ENCODE measurements around the gene BMAL2. TPM values are rescaled to one million over a fixed set of nuclear protein-coding genes. Genes with fewer than 3 reads are reported as not detected.

The BMAL2 gene
- total RNA-seq, 1 experiment from 2014 or later, result 23.1 TPM

DNA sequence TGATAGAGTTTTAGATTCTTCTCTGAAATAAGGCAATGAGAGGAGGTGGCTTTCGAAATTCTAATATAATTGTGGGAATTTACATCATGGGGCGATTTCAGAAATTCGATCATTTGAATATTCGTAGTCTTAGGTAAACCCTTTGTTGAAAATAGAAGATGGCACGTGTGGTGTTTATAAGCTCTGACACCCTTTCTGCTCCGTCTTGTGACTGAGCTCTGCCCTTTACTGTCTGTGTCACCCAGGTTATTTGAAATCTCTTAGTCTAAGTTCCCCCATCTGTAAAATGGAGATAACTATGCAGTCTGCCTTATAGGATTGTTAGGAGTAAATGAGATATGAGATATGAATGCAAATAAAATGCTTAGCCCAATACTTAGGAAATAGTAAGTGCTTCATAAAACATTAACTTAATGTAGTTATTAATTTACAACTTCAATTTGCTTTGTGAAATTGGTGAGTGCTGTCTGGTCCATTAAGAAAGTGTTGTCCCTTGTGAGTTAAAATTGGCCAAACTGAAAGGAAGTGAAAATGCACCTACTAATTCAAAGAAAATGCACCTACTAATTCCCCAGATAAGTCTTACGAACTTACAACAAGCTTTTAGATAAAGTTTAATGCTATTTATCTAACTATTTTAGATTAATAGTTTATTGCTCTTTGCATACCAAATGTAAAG, 1.5 kb downstream of the BMAL2 start:
- no peaks in the 10 kb centered on the region for H4K20me1 ChIP-seq (ENCODE audit: control insufficient read depth, insufficient read depth, insufficient read length)
- no peak overlapping the region for H2AK5ac ChIP-seq (ENCODE audit: insufficient read length, low read length)
- no peak overlapping the region for H3K23ac ChIP-seq (ENCODE audit: insufficient read length, low read depth, low read length)
- no peak overlapping the region for H3K4ac ChIP-seq (ENCODE audit: low read depth, low read length)
- H3K79me2 ChIP-seq (ENCODE audit: insufficient read depth, low read length), result 0 out of 2 replicates have a peak, but pooled peaks cover 2% of the 10 kb centered on the region
- no peak for TF ChIP-seq CTCF (conservative IDR thresholded peaks at IDR 0.05)
- no peak overlapping the region for H4K8ac ChIP-seq (replicated peaks; ENCODE audit: insufficient read length, low read depth, low read length)
- no CpG with 5 or more reads among the region's 7 CpGs for WGBS (ENCODE audit: extremely low coverage, insufficient read length, low lambda C conversion rate)
- no peak overlapping the region for H2BK12ac ChIP-seq (ENCODE audit: insufficient read length, low read depth, low read length)
- no peak for DNase-seq
- Mint-ChIP-seq H3K36me3 (ENCODE audit: insufficient read depth in 1 of 3, low read depth in 3 of 3) (no peaks in the 10 kb centered on the region), H3K4me1 (peaks cover 23 to 31% of the 10 kb centered on the region in 2 experiments), H3K27me3 (ENCODE audit: low read depth) (peaks cover 31% of the 10 kb centered on the region), H3K9me3 (no peaks in the 10 kb centered on the region), H3K27ac (no peak overlapping the region), H3K4me3 (peak overlapping the region; percentile 81 to 92)
- H3K9ac ChIP-seq (ENCODE audit: extremely low read depth, insufficient read length, low read length), result no peak overlapping the region
- H3K27ac ChIP-seq (ENCODE audit: insufficient read length, low read depth, low read length), result no peak overlapping the region
- H3K56ac ChIP-seq (ENCODE audit: insufficient read length, low read depth, low read length), result no peak overlapping the region
- H2BK120ac ChIP-seq (ENCODE audit: low read depth, low read length, poor library complexity, severe bottlenecking), result no peak overlapping the region
- no peak overlapping the region for H3K18ac ChIP-seq (ENCODE audit: insufficient read length, low read depth, low read length)
- no peak overlapping the region for H2AFZ ChIP-seq (ENCODE audit: low read length)
- H2BK5ac ChIP-seq (ENCODE audit: insufficient read length, low read length), result no peak overlapping the region
- no peak overlapping the region for H3K14ac ChIP-seq (ENCODE audit: insufficient read depth, low read length)
- no peak overlapping the region for H4K5ac ChIP-seq (ENCODE audit: insufficient read length, low read depth, low read length)
- H3K23me2 ChIP-seq (ENCODE audit: insufficient read length, low read depth, low read length, poor library complexity, severe bottlenecking), result peaks cover 8% of the 10 kb centered on the region
- H4K91ac ChIP-seq (ENCODE audit: insufficient read length, low read depth, low read length), result no peak overlapping the region
- peak overlapping the region; percentile 71 for H3K4me2 ChIP-seq (ENCODE audit: insufficient read depth, insufficient read length, low read length)
- no peak overlapping the region for H3T11ph ChIP-seq (ENCODE audit: low read length)
- no peaks in the 10 kb centered on the region for H3K9me3 ChIP-seq (ENCODE audit: control insufficient read depth, low read depth, low read length)
- H2BK15ac ChIP-seq (ENCODE audit: low read depth, low read length), result no peak overlapping the region
- H3K79me1 ChIP-seq (ENCODE audit: insufficient read depth, low read depth, low read length, poor library complexity, severe bottlenecking), result peaks cover 3% of the 10 kb centered on the region
- H3K27me3 ChIP-seq (ENCODE audit: insufficient read depth, low read length), result peaks cover 10% of the 10 kb centered on the region; the same call in 1 of the 2 replicates
- no peak overlapping the region for H2BK20ac ChIP-seq (ENCODE audit: low read depth, low read length, poor library complexity, severe bottlenecking)
- no peaks in the 10 kb centered on the region; the same call in none of the 2 replicates for H3K4me1 ChIP-seq (ENCODE audit: insufficient read depth, low read length)
